Sigmoid colon (tissue), 4 donors: ENCODE results near the gene NQO2.

Experiments used
- CTCF ChIP-seq, 4 experiments: fragments of 450-650 bp in 3 of 4; fragments of 200-600 bp in 1 of 4; IDR thresholded peaks; one replicate each; pipeline ENCODE4 v1.5.1; 2016 to 2019; ENCODE audit warnings: antibody characterized with exemption in 4 of 4, mild to moderate bottlenecking in 3 of 4, moderate library complexity in 2 of 4
- EP300 ChIP-seq, 4 donors: sonication (generic); formaldehyde crosslinking; IDR thresholded peaks; one replicate each; pipeline ENCODE4 v1.6.1; 2017; ENCODE audit warnings: antibody characterized with exemption in 4 of 4
- POLR2A ChIP-seq, 2 donors: fragments of 450-650 bp; IDR thresholded peaks; one replicate each; pipeline ENCODE4 v1.6.1; 2016; ENCODE audit warnings: antibody characterized with exemption in 2 of 2, mild to moderate bottlenecking in 2 of 2, moderate library complexity in 2 of 2
- POLR2AphosphoS5 ChIP-seq, 4 donors: sonication (generic); formaldehyde crosslinking; IDR thresholded peaks; one replicate each; pipeline ENCODE4 v1.6.1; 2017; ENCODE audit warnings: antibody characterized with exemption in 4 of 4

- no peak for TF ChIP-seq CTCF (IDR thresholded peaks at IDR 0.05)
- TF ChIP-seq POLR2AphosphoS5 (IDR thresholded peaks at IDR 0.05): peak in 3 of 4 donors; percentile 6 to 62 (median 34)
- no peak for TF ChIP-seq POLR2A (IDR thresholded peaks at IDR 0.05)
- no peak for TF ChIP-seq EP300 (IDR thresholded peaks at IDR 0.05)
These were observed 586 bp upstream of the NQO2 start for GRCh38 chr6:2998998-2999617.
